Muscle of back (tissue), 10 donors: ENCODE data around the gene FNTB. TPM values are rescaled to one million over a fixed set of nuclear protein-coding genes. Genes with fewer than 3 reads are reported as not detected.

Experiments used
- polyA plus RNA-seq, 10 donors: library from polyadenylated mRNA; unstranded; fragments of 120-200 nt; gene quantifications; one replicate each; pipeline ENCODE4 v1.2.1, GENCODE V29; 2013; ENCODE audit not compliant: insufficient read length in 10 of 10

FNTB gene
- polyA plus RNA-seq, 10 donors, result 15.2 to 26.5 (median 19.6) TPM

Other genes with a start within 250 kb of the FNTB start
- gene SPTB, start 107.0 kb upstream of the FNTB start, polyA plus RNA-seq, result 100 to 1,000 TPM in 9 of 10 donors, 10 to 100 TPM in 1; 70.0 to 175 (median 145) TPM
- 10 to 100 TPM; 36.8 to 47.0 (median 41.9) TPM for gene CHURC1, start 72.4 kb upstream of the FNTB start, polyA plus RNA-seq
- under 1 TPM in 8 of 10 donors, not detected in 2; 0.16 to 0.47 (median 0.32) TPM for gene GPX2, start 44.1 kb upstream of the FNTB start, polyA plus RNA-seq
- 10 to 100 TPM; 22.1 to 38.9 (median 25.6) TPM for gene RAB15, start 14.6 kb upstream of the FNTB start, polyA plus RNA-seq
- gene MAX, start 115.6 kb downstream of the FNTB start, polyA plus RNA-seq, result 10 to 100 TPM; 30.7 to 45.4 (median 34.8) TPM